ENCODE data around the gene SEMA3A.

- no peak for TF ChIP-seq REST (IDR thresholded peaks at IDR 0.05; ENCODE audit: insufficient read depth in 1 of 2, low read depth in 2 of 2, low read length in 1 of 2)
- TF ChIP-seq CTCF (IDR thresholded peaks at IDR 0.05) = no peak
These were observed 89.8 kb downstream of the SEMA3A start for GRCh38 chr7:84104826-84105225.

All from Panc1 (cell line).